ENCODE results near the gene GEMIN2. TPM values are rescaled to one million over a fixed set of nuclear protein-coding genes. Genes with fewer than 3 reads are reported as not detected.
A peak's percentile ranks its signal among the peaks of the same experiment; 100 is the strongest.
"Not testable (repeated sequence)": the region's sequence is repeated elsewhere in the genome, so short reads cannot be mapped to it uniquely, and the experiment has no call there.

GEMIN2 gene
- total and polyA plus RNA-seq, 11 donors, result 3.8 to 18.2 (median 7.4) TPM

GRCh38 chr14:39182770-39183684 lies 68.9 kb downstream of the GEMIN2 start:
- ATAC-seq (no peak), DNase-seq (no peak)
- no peak for TF ChIP-seq CTCF (IDR thresholded peaks at IDR 0.05)
- Histone ChIP-seq H3K9me3 (no peaks in the 10 kb centered on the region), H3K36me3 (peaks cover 2 to 82% (median 74%) of the 10 kb centered on the region in 9 donors), H3K4me1 (peaks cover 0 to 29% (median 0%) of the 10 kb centered on the region in 12 donors), H3K4me3 (no peak overlapping the region), H3K27ac (no peak overlapping the region), H3K27me3 (no peaks in the 10 kb centered on the region)
- 97 to 100% (median 99%) methylated on average over 1 of the region's 1 CpG for WGBS, 4 donors
- intact Hi-C loops (cut with DNase I), result loop anchor here in 1 of 10 donors (10.0 kb wide), 1 partner anchor 72 kb away; no protein-coding TSS in a partner anchor

GRCh38 chr14:39183685-39184003 lies 69.5 kb downstream of the GEMIN2 start:
- intact Hi-C loops (cut with DNase I), result loop anchor here in 1 of 10 donors (10.0 kb wide), 1 partner anchor 71 kb away; no protein-coding TSS in a partner anchor
- 87 to 92% (median 88%) methylated on average over 5 of the region's 5 CpGs for WGBS, 4 donors
- H3K4me3 ChIP-seq, H3K9me3 ChIP-seq, H3K27me3 ChIP-seq, H3K27ac ChIP-seq, ATAC-seq, DNase-seq: not testable (repeated sequence)
- peaks cover 0 to 29% (median 0%) of the 10 kb centered on the region in 12 donors for H3K4me1 ChIP-seq
- H3K36me3 ChIP-seq, result peaks cover 2 to 76% (median 68%) of the 10 kb centered on the region in 9 donors

- H3K9me3 ChIP-seq, result no peaks in the 10 kb centered on the region
- H3K36me3 ChIP-seq, result peaks cover 2 to 65% (median 57%) of the 10 kb centered on the region in 9 donors
- DNase-seq, result no peak
- H3K4me3 ChIP-seq, result no peak overlapping the region
- no peak for TF ChIP-seq CTCF (IDR thresholded peaks at IDR 0.05)
- TF ChIP-seq POLR2A (IDR thresholded peaks at IDR 0.05), result no peak
- WGBS, 4 donors, result 95 to 97% (median 97%) methylated on average over 4 of the region's 4 CpGs
- H3K4me1 ChIP-seq, result peaks cover 0 to 29% (median 0%) of the 10 kb centered on the region in 12 donors
- no peak overlapping the region for H3K27ac ChIP-seq
- no peaks in the 10 kb centered on the region for H3K27me3 ChIP-seq
- peak in 1 of 4 donors; percentile 34 for ATAC-seq
- intact Hi-C loops (cut with DNase I), result loop anchor here in 1 of 10 donors (10.0 kb wide), 1 partner anchor 70 kb away; no protein-coding TSS in a partner anchor
Measured at GRCh38 chr14:39184628-39185255, 70.6 kb downstream of the GEMIN2 start.

- DNase-seq, result no peak
- H3K27ac ChIP-seq, result no peak overlapping the region
- no peaks in the 10 kb centered on the region for H3K9me3 ChIP-seq
- H3K4me3 ChIP-seq, result no peak overlapping the region
- peaks cover 2 to 58% (median 50%) of the 10 kb centered on the region in 9 donors for H3K36me3 ChIP-seq
- intact Hi-C loops (cut with DNase I), result loop anchor here in 1 of 10 donors (10.0 kb wide), 1 partner anchor 69 kb away; no protein-coding TSS in a partner anchor
- H3K4me1 ChIP-seq, result peaks cover 0 to 24% (median 0%) of the 10 kb centered on the region in 12 donors
- WGBS, 4 donors, result 90 to 93% (median 92%) methylated on average over 5 of the region's 5 CpGs
- no peak for TF ChIP-seq CTCF (IDR thresholded peaks at IDR 0.05)
- no peak for TF ChIP-seq POLR2A (IDR thresholded peaks at IDR 0.05)
- ATAC-seq, result no peak
- H3K27me3 ChIP-seq, result no peaks in the 10 kb centered on the region
Measured at GRCh38 chr14:39185256-39186049, 71.3 kb downstream of the GEMIN2 start.

Other genes starting within 250 kb of the GEMIN2 start
- 100 to 1,000 TPM in 3 of 9 donors, 10 to 100 TPM in 6; 68.1 to 116 (median 89.3) TPM for gene SEC23A, start 11.1 kb upstream of the GEMIN2 start, total RNA-seq
- gene SEC23A, start 11.1 kb upstream of the GEMIN2 start, polyA plus RNA-seq, result 10 to 100 TPM; 14.1 to 81.0 TPM
- gene TRAPPC6B, start 56.0 kb downstream of the GEMIN2 start, total RNA-seq, result 10 to 100 TPM; 15.6 to 29.0 (median 23.7) TPM
- gene TRAPPC6B, start 56.0 kb downstream of the GEMIN2 start, polyA plus RNA-seq, result 10 to 100 TPM in 1 of 2 donors, 1 to 10 TPM in 1; 8.0 to 20.4 TPM
- gene PNN, start 60.9 kb downstream of the GEMIN2 start, total RNA-seq, result 10 to 100 TPM in 8 of 9 donors, 1 to 10 TPM in 1; 6.9 to 26.7 (median 21.0) TPM
- 10 to 100 TPM; 22.8 to 24.8 TPM for gene PNN, start 60.9 kb downstream of the GEMIN2 start, polyA plus RNA-seq
- 10 to 100 TPM; 14.8 to 31.8 (median 20.4) TPM for gene MIA2, start 119.6 kb downstream of the GEMIN2 start, total RNA-seq
- gene MIA2, start 119.6 kb downstream of the GEMIN2 start, polyA plus RNA-seq, result 10 to 100 TPM in 1 of 2 donors, 1 to 10 TPM in 1; 9.3 to 18.6 TPM

All from heart left ventricle (tissue), 16 donors.